Measurements from ENCODE around the gene PLA2G2C.

PLA2G2C gene

DNA sequence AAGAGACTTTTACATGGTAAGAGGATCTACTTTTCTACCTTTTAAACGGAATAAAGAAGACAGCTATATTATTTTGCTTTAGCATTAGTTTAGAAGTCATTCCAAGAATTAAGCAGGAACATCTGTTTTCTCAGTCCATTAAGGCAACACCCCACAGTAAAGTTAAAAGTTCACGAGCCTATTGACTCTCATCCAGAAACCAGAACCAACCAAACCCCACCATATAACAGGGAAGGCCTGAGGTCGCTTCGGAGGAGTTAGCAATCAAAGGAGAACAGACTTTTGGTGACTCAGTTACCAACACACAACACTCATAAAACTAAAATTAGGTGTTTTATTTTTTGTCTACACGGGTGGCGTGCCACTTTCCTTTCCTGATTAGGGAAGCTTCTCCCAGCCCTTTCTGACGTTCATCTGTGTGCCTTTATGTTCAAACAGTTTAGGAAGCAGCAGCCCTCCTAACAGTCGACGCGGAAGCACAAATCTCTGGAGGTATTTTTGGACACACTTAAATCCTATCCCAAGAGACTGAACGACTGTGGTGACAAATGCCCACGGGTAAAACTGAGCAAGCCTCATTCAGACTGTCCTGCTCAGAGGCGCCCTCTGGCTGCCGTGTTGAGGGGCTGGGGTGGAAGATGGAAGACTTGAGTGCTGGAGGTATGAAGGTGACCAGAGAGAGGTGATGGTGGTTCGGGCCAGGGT, 8.6 kb upstream of the PLA2G2C start:
- Histone ChIP-seq H3K27me3 (ENCODE audit: control insufficient read depth, insufficient read depth, low read length, poor library complexity, severe bottlenecking) (no peaks in the 10 kb centered on the region), H3K36me3 (ENCODE audit: control insufficient read depth, insufficient read depth, low read length) (no peaks in the 10 kb centered on the region), H3K9me3 (ENCODE audit: control insufficient read depth, low read length) (no peaks in the 10 kb centered on the region), H3K4me1 (ENCODE audit: control insufficient read depth, insufficient read depth, low read length) (no peaks in the 10 kb centered on the region), H3K4me3 (ENCODE audit: insufficient read depth, low read depth, low read length) (no peak overlapping the region), H3K27ac (ENCODE audit: insufficient read depth, low read depth, low read length, poor library complexity, severe bottlenecking) (no peak overlapping the region)
- 63 to 65% methylated on average over 14 to 15 of the region's 15 CpGs for WGBS, 2 experiments

DNA sequence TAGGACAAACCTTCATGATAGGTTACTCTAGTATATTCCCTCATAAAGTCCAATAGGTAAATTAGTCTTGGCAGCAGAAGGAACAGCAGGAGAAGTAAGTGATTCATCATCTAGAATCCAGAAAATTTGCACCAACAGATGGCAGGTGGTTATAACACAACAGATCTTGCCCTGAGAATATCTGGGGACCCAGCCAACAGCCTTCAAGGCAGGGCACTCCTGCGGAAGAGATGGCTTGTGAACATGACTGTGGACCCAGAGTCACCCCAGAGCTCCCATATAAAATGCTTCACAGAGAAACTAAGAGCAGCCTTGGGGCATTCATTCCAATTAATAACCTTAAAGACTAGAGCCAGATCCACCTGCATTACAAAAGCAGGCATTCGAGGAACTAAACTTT, 7.9 kb upstream of the PLA2G2C start:
- WGBS, 2 experiments: 79 to 82% methylated on average over 2 of the region's 2 CpGs
- H3K27ac ChIP-seq (ENCODE audit: insufficient read depth, low read depth, low read length, poor library complexity, severe bottlenecking): no peak overlapping the region
- no peaks in the 10 kb centered on the region for H3K36me3 ChIP-seq (ENCODE audit: control insufficient read depth, insufficient read depth, low read length)
- no peaks in the 10 kb centered on the region for H3K27me3 ChIP-seq (ENCODE audit: control insufficient read depth, insufficient read depth, low read length, poor library complexity, severe bottlenecking)
- no peaks in the 10 kb centered on the region for H3K9me3 ChIP-seq (ENCODE audit: control insufficient read depth, low read length)
- no peak overlapping the region for H3K4me3 ChIP-seq (ENCODE audit: insufficient read depth, low read depth, low read length)
- H3K4me1 ChIP-seq (ENCODE audit: control insufficient read depth, insufficient read depth, low read length): no peaks in the 10 kb centered on the region

DNA sequence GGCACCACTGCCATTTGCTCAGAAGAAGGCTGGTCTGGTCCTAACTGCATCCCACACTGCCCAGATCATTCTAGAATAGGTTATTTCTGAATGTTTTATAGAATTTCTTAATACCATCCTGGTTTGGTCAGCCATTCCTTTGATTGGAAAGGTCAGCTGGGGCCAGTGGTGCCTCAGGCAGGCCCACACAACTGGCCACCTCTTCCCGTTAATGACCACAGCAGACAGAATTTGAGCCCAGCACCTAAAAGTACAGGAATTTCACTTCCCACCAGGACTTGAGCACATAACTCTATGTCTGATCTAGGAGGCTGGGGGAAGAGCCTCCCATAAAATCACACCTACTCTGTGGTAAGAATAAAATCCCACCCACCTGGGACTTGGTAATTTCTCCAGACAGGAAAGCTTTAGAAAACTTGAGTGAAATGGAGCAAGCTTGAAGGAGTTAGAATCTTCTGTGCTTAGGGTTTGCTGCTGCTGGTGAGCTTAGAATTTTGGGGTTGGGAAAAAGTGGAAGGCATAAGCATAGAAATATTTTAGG, 6.6 kb upstream of the PLA2G2C start:
- Histone ChIP-seq H3K9me3 (ENCODE audit: control insufficient read depth, low read length) (no peaks in the 10 kb centered on the region), H3K36me3 (ENCODE audit: control insufficient read depth, insufficient read depth, low read length) (no peaks in the 10 kb centered on the region), H3K27ac (ENCODE audit: insufficient read depth, low read depth, low read length, poor library complexity, severe bottlenecking) (no peak overlapping the region), H3K4me1 (ENCODE audit: control insufficient read depth, insufficient read depth, low read length) (peaks cover 3% of the 10 kb centered on the region), H3K4me3 (ENCODE audit: insufficient read depth, low read depth, low read length) (no peak overlapping the region), H3K27me3 (ENCODE audit: control insufficient read depth, insufficient read depth, low read length, poor library complexity, severe bottlenecking) (no peaks in the 10 kb centered on the region)
- WGBS, 2 experiments: 94 to 96% methylated on average over 1 of the region's 1 CpG

DNA sequence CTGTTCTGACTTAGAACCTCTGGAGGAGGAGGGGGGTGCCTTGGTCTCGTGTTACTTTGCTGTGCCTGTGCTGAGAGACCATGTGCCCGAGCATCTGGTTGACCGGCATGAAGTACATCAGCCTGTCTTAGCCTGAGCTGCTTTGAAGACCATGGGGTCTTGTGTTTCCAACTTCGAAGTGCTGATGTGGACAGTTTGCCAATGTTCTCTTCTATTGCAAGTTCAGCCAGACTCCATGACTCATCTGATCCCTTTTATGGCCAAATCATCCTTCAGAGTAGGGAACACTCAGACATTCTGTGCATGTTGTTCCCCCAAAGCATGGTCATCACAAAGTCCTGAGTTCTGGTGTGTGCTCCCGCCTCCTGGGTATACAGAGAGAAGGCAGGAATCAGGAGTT, 6.0 kb upstream of the PLA2G2C start:
- Histone ChIP-seq H3K27me3 (ENCODE audit: control insufficient read depth, insufficient read depth, low read length, poor library complexity, severe bottlenecking) (no peaks in the 10 kb centered on the region), H3K4me3 (ENCODE audit: insufficient read depth, low read depth, low read length) (no peak overlapping the region), H3K36me3 (ENCODE audit: control insufficient read depth, insufficient read depth, low read length) (no peaks in the 10 kb centered on the region), H3K27ac (ENCODE audit: insufficient read depth, low read depth, low read length, poor library complexity, severe bottlenecking) (no peak overlapping the region), H3K4me1 (ENCODE audit: control insufficient read depth, insufficient read depth, low read length) (peaks cover 6% of the 10 kb centered on the region), H3K9me3 (ENCODE audit: control insufficient read depth, low read length) (no peaks in the 10 kb centered on the region)
- 90 to 91% methylated on average over 5 of the region's 5 CpGs for WGBS, 2 experiments

DNA sequence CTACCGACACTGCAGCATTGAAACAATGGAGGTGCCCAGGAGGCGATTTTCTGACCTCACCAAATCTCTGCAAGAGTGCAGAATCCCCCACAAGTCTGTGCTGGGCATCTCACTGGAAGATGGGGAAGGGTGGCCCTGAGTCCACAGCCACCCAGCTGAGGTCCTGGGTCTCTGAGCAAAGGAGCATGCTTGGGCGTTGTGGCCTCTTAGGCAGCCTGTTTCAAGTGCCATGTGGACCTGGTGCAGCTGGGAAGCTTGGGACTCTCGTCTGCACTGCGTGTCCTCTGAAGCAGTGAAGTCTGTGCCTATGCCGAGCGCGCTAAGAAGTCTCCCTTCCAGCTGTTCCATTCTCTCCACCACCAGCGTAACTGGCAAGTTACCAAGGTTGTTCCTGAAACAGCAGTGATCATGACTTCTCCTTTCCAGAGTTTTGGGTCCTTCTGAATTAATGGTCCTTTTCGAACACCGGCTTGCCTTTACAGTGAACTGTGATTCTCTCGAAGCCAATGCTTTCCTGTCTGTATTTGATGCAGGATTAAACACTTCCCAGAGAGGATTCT, 5.0 kb upstream of the PLA2G2C start:
- H3K4me1 ChIP-seq (ENCODE audit: control insufficient read depth, insufficient read depth, low read length): peaks cover 13% of the 10 kb centered on the region
- no peaks in the 10 kb centered on the region for H3K27me3 ChIP-seq (ENCODE audit: control insufficient read depth, insufficient read depth, low read length, poor library complexity, severe bottlenecking)
- H3K36me3 ChIP-seq (ENCODE audit: control insufficient read depth, insufficient read depth, low read length): no peaks in the 10 kb centered on the region
- no peak overlapping the region for H3K4me3 ChIP-seq (ENCODE audit: insufficient read depth, low read depth, low read length)
- no peak overlapping the region for H3K27ac ChIP-seq (ENCODE audit: insufficient read depth, low read depth, low read length, poor library complexity, severe bottlenecking)
- H3K9me3 ChIP-seq (ENCODE audit: control insufficient read depth, low read length): no peaks in the 10 kb centered on the region
- WGBS, 2 experiments: 88% methylated on average over 12 of the region's 12 CpGs

DNA sequence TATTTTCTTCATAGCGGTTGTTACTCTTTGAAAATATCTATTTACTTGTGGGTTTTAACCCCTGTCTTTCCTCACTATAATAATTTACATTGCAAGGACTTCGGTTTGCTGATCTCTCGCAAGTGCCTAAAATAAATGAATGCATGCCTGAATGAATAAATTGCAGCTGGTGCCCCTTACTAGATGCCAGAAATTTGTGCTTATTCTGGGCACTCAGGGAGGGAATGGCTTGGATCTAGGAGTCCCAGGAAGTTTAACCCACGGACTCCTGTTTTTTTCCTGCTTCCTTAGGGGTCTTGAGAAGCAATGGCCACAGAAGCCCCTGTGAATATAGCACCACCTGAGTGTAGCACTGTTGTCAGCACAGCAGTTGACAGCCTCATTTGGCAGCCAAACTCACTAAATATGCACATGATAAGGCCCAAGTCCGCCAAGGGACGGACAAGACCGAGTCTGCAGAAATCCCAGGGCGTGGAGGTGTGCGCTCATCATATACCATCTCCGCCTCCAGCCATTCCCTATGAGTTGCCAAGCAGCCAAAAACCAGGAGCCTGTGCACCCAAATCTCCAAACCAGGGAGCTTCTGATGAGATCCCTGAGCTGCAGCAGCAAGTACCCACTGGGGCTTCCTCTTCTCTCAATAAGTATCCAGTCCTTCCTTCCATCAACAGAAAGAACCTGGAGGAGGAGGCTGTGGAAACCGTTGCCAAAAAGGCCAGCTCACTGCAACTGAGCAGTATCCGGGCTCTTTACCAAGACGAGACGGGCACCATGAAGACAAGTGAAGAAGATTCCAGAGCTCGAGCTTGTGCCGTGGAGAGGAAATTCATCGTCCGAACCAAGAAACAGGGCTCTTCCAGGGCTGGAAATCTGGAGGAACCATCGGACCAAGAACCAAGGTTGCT, 4.2 kb upstream of the PLA2G2C start:
- Histone ChIP-seq H3K4me1 (ENCODE audit: control insufficient read depth, insufficient read depth, low read length) (peaks cover 13% of the 10 kb centered on the region), H3K4me3 (ENCODE audit: insufficient read depth, low read depth, low read length) (no peak overlapping the region), H3K9me3 (ENCODE audit: control insufficient read depth, low read length) (no peaks in the 10 kb centered on the region), H3K27ac (ENCODE audit: insufficient read depth, low read depth, low read length, poor library complexity, severe bottlenecking) (no peak overlapping the region), H3K36me3 (ENCODE audit: control insufficient read depth, insufficient read depth, low read length) (no peaks in the 10 kb centered on the region), H3K27me3 (ENCODE audit: control insufficient read depth, insufficient read depth, low read length, poor library complexity, severe bottlenecking) (peaks cover 6% of the 10 kb centered on the region)
- 94 to 96% methylated on average over 19 of the region's 19 CpGs for WGBS, 2 experiments

DNA sequence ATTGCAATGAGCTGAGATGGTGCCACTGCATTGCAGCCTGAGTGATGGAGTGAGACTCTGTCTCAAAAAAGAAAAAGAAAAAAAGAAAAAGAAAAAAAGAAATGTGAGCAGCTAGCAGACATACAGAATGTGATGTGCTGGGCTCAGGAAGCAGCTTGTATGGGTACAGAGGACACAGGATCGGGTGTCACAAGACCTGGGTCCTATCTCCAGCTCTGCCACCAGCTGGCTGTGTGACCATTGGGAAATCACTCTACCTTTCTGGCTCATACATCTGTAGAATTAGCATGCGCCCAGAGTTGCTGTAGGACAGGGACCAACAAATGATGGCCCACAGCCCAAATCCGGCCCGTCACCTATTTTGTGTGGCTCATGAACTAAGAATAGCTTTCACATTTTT, 3.3 kb upstream of the PLA2G2C start:
- peaks cover 12% of the 10 kb centered on the region for H3K27me3 ChIP-seq (ENCODE audit: control insufficient read depth, insufficient read depth, low read length, poor library complexity, severe bottlenecking)
- H3K4me3 ChIP-seq (ENCODE audit: insufficient read depth, low read depth, low read length): no peak overlapping the region
- no peak overlapping the region for H3K27ac ChIP-seq (ENCODE audit: insufficient read depth, low read depth, low read length, poor library complexity, severe bottlenecking)
- no peaks in the 10 kb centered on the region for H3K9me3 ChIP-seq (ENCODE audit: control insufficient read depth, low read length)
- no peaks in the 10 kb centered on the region for H3K36me3 ChIP-seq (ENCODE audit: control insufficient read depth, insufficient read depth, low read length)
- 89 to 97% methylated on average over 4 of the region's 4 CpGs for WGBS, 2 experiments
- peaks cover 13% of the 10 kb centered on the region for H3K4me1 ChIP-seq (ENCODE audit: control insufficient read depth, insufficient read depth, low read length)

DNA sequence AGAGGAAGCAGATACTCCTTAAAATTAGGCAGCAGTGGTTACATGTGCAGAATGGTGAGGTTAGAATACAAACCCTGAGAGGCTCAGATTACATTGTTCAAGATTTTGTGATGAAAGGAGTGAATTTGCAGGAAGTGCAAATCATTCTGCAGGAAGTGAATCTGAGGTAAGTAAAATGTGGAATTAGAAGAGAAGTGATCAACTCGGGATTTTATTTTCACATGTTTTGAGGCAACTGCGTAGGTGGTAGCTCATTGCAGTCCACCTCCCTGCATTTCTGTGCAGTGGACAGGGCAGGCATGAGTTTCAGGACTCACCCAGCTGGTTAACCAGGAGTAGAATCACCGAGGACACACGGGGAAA, 2.1 kb upstream of the PLA2G2C start:
- H3K27me3 ChIP-seq (ENCODE audit: control insufficient read depth, insufficient read depth, low read length, poor library complexity, severe bottlenecking): peaks cover 12% of the 10 kb centered on the region
- WGBS, 2 experiments: 82 to 93% methylated on average over 4 of the region's 4 CpGs
- H3K36me3 ChIP-seq (ENCODE audit: control insufficient read depth, insufficient read depth, low read length): no peaks in the 10 kb centered on the region
- H3K27ac ChIP-seq (ENCODE audit: insufficient read depth, low read depth, low read length, poor library complexity, severe bottlenecking): no peak overlapping the region
- H3K4me3 ChIP-seq (ENCODE audit: insufficient read depth, low read depth, low read length): no peak overlapping the region
- H3K4me1 ChIP-seq (ENCODE audit: control insufficient read depth, insufficient read depth, low read length): peaks cover 13% of the 10 kb centered on the region
- no peaks in the 10 kb centered on the region for H3K9me3 ChIP-seq (ENCODE audit: control insufficient read depth, low read length)

DNA sequence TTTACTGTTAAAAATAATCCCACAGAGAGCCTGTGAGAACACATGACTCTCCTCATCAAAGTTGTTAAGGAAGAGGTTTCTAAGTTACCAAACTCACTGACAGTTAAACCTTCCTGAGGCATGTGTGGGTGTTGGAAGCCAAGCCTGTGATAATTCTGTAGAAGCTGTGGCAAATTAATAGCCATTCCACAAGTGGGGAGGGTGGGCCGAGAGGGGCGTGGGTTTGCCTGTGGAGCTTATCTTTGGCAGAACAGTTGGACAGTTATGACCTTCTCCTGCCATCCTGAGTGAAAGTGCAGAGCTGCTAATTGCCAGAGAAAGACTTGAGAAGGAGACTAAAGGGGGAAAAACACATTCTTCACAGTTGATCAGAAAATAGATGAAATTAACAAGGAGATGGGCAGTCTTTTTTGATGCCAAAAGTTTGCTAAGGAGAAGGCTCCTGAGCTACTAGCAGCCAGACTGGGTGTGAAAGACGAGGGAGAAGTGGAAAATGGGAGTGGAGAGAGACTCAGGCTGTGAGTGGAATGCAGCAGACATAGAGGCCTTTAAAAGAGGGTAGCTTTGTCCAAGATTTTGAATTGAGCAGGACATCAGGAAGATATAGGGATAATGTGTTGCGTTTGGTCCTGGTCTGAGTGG, 1.6 kb upstream of the PLA2G2C start:
- peaks cover 12% of the 10 kb centered on the region for H3K27me3 ChIP-seq (ENCODE audit: control insufficient read depth, insufficient read depth, low read length, poor library complexity, severe bottlenecking)
- H3K4me1 ChIP-seq (ENCODE audit: control insufficient read depth, insufficient read depth, low read length): peaks cover 13% of the 10 kb centered on the region
- WGBS, 2 experiments: 90 to 92% methylated on average over 4 of the region's 4 CpGs
- no peaks in the 10 kb centered on the region for H3K36me3 ChIP-seq (ENCODE audit: control insufficient read depth, insufficient read depth, low read length)
- H3K9me3 ChIP-seq (ENCODE audit: control insufficient read depth, low read length): no peaks in the 10 kb centered on the region
- no peak overlapping the region for H3K27ac ChIP-seq (ENCODE audit: insufficient read depth, low read depth, low read length, poor library complexity, severe bottlenecking)
- H3K4me3 ChIP-seq (ENCODE audit: insufficient read depth, low read depth, low read length): no peak overlapping the region
